ENCODE data around the gene USP27X. TPM values are rescaled to one million over a fixed set of nuclear protein-coding genes. Genes with fewer than 3 reads are reported as not detected.

USP27X gene
- total RNA-seq, 1 donor, result 2.6 TPM

DNA sequence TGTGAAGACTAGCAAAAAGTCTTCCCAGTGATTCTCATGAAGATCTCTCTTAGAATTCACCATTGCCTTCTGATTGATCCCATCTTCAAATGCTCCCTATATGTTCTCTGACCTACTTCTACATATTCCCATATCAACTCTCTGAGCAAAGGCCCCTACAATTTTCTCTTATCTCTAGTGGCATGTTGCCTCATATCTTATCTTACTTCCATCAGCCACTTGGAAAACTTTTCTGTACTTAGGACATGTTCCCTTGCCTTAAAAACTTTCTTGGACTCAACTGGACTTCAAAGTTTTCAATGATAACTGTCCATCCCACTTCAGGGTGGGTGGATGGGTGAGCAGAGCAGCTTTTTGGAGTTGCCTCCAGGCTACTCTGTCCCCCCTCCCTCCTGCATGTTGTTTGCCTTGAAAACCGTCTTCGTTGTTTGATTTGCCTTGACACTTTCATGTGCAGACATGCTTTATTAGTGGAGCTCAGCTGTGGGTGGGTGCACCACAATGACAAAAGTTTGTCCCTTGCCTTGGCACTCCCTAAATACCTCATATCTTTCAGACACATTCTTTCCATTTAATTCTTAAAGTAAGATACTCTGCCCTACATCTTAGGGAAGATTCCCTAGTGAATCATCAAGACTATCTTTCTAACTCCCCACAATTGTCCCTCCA lies 18.3 kb upstream of the USP27X start:
- TF ChIP-seq, protein P1, sequence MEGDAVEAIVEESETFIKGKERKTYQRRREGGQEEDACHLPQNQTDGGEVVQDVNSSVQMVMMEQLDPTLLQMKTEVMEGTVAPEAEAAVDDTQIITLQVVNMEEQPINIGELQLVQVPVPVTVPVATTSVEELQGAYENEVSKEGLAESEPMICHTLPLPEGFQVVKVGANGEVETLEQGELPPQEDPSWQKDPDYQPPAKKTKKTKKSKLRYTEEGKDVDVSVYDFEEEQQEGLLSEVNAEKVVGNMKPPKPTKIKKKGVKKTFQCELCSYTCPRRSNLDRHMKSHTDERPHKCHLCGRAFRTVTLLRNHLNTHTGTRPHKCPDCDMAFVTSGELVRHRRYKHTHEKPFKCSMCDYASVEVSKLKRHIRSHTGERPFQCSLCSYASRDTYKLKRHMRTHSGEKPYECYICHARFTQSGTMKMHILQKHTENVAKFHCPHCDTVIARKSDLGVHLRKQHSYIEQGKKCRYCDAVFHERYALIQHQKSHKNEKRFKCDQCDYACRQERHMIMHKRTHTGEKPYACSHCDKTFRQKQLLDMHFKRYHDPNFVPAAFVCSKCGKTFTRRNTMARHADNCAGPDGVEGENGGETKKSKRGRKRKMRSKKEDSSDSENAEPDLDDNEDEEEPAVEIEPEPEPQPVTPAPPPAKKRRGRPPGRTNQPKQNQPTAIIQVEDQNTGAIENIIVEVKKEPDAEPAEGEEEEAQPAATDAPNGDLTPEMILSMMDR (IDR thresholded peaks at IDR 0.05; ENCODE audit: insufficient read depth, low read depth, low read length), result no peak
- no peak overlapping the region for H3K4me3 ChIP-seq (ENCODE audit: low read depth, low read length)
- no peak for DNase-seq (ENCODE audit: low read depth)

DNA sequence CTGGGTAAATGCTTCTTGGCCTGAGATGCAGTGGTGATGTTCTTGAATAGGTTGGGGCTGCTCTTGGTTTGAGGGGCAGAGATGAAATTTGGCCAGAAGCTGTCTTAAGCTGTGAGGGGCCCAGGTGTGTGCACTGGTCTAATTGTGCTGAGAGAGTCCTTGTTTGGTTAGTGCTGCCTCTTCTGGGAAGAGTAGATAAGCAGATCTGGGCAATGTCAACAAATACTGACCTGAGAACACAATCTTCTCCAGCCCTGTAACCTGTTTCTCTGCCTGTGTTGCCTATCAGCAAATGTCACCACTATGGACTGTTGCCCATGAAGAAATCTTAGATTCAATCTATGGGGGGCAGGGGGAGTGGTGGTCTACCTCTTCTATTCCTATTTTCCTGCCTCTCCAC lies 17.2 kb upstream of the USP27X start:
- no peak for DNase-seq (ENCODE audit: low read depth)
- TF ChIP-seq, protein P1 (IDR thresholded peaks at IDR 0.05; ENCODE audit: insufficient read depth, low read depth, low read length), result no peak
- no peak overlapping the region for H3K4me3 ChIP-seq (ENCODE audit: low read depth, low read length)

DNA sequence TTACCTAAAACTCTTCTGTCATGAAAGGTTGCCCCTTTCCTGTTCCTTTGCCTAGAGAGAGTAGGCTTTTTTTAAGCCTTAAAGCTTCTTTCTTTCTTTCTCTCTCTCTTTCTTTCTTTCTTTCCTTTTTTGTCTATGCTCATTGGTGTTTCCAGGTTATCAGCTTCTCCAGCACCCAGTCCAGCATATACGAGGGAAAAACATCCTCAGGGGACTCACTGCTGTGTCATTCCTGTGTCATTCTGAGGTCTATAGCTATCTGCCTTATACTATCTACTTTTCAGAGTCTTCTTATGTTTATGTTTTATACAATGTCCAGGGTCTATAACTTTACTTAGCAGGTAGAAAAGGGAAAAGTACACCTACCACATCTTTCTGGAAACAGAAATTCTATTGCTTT lies 10.5 kb upstream of the USP27X start:
- TF ChIP-seq, protein P1 (IDR thresholded peaks at IDR 0.05; ENCODE audit: insufficient read depth, low read depth, low read length), result no peak
- no peak for DNase-seq (ENCODE audit: low read depth)
- H3K4me3 ChIP-seq (ENCODE audit: low read depth, low read length), result no peak overlapping the region

DNA sequence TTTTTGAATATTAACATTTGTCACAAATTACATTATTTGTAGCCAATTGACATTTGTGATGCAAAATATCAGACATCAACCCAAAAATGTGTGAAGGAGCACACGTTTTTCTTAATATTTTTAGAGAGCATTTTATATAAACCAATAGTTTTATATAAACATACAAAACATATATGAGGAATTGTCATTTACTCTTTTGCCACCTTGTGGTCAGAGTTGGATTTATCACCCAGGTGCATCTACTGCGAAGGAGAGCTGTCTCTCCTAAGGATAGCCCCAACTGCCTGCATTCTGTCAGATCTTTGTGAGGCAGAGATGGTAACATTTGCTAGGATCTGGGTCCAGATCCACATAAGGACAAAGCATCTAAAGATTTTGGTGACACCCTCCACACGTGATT lies 2.5 kb upstream of the USP27X start:
- DNase-seq (ENCODE audit: low read depth), result peak; percentile 14
- no peak overlapping the region for H3K4me3 ChIP-seq (ENCODE audit: low read depth, low read length)
- TF ChIP-seq, protein P1 (IDR thresholded peaks at IDR 0.05; ENCODE audit: insufficient read depth, low read depth, low read length), result peak; percentile 44

DNA sequence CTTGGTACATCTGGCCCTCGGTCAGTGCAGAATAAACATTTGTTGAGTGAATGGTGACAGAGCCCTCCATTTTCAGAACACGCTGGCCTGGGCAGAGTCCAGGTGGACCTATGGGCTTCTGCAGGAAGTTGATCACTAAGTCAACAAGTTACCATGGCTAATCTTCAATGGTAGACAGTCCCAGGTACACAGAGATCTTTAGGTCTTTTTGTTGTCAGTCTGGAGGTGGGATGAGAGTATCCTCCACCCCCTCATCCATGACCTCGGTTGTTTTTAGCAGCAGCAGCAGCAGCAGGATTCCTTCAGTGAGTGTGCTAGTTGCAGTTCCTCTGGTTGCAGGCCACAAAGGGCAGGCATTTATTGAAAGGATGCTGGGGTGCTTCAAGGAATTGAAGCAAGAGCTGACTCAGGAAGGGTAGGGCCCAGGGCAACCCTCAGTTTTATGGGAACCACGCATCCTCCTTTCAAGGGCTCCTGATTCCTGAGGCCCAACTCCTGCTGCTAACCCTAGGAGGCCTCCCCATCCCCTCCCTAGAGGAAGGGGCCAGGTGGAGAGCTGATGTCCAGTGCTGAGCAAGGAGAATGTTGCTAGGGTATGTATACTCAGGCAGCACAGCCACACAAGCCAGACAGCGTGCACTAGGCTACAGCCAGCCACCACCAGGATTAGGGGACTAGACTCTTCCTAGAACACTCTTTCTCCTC lies 1.7 kb upstream of the USP27X start:
- TF ChIP-seq, protein P1 (IDR thresholded peaks at IDR 0.05; ENCODE audit: insufficient read depth, low read depth, low read length), result no peak

DNA sequence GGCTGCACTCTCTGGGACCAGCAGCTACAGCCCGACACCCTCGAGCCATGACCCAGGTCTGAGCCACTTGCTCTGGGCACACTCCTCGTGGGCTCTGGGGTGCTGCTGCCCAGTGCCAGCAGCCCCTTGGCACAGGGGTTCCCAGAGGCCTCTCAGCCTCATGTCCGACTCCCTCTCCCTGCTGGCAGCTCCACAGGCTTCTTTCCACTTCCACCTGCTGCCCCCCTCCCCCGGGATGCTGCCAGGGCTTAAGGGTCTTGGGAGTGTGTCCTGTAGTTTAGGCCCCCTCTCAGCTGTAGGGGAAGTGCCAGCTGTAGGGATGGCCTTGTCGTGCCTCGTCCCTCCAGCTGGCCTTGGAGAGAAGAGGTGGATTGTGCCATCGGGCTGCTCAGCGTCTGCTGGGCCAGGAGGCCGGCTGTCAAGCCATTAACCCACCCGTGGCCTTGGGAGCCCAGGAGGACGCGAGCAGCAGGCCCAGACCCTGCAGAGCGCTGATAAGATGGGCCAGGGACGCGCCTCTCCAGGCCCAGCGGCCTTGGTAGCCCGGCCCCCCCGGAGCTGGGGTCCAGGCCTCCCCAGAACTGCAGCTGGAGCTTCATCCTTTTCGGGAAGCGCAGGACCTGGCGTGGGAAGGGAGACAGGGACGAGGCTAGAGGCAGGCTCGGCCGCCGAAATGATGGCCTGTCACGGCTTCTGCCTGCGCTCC lies 1.0 kb upstream of the USP27X start:
- H3K4me3 ChIP-seq (ENCODE audit: low read depth, low read length), result peak overlapping the region; percentile 67
- no peak for DNase-seq (ENCODE audit: low read depth)
- TF ChIP-seq, protein P1 (IDR thresholded peaks at IDR 0.05; ENCODE audit: insufficient read depth, low read depth, low read length), result no peak

More for the DNA sequence above, 1.7 kb upstream of the USP27X start:
- DNase-seq (ENCODE audit: low read depth), result no peak
- H3K4me3 ChIP-seq (ENCODE audit: low read depth, low read length), result no peak overlapping the region
